Hypothalamus (tissue), 51 donors: ENCODE results near the gene LRRC8E.
"Not testable (repeated sequence)": the region's sequence is repeated elsewhere in the genome, so short reads cannot be mapped to it uniquely, and the experiment has no call there.

Experiments used
- DNase-seq, 51 donors: peaks; one replicate each; lab custom pipeline; 2025; lab: John Stamatoyannopoulos, UW

Gene LRRC8E

GRCh38 chr19:7926021-7926726 lies 37.9 kb downstream of the LRRC8E start, which contains the start of gene CTXN1:
CTXN1 (minus strand) TSS chr19:7926135; CDS start chr19:7925538, 597 bp downstream.
- peak in 35 of 51 donors; percentile 3 to 78 (median 47) for DNase-seq

- no peak for DNase-seq
Observed at GRCh38 chr19:7926727-7927604, 38.7 kb downstream of the LRRC8E start.

- DNase-seq: peak in 1 of 51 donors; percentile 55
Observed at GRCh38 chr19:7927605-7928333, 39.5 kb downstream of the LRRC8E start.

GRCh38 chr19:7928334-7928706 lies 40.0 kb downstream of the LRRC8E start:
- DNase-seq: peak in 1 of 51 donors; percentile 55

GRCh38 chr19:7928741-7929701 lies 40.7 kb downstream of the LRRC8E start:
- peak in 2 of 51 donors; percentile 15 to 31 for DNase-seq

GRCh38 chr19:7930030-7930429 lies 41.7 kb downstream of the LRRC8E start:
- DNase-seq: not testable (repeated sequence)

- DNase-seq: no peak
Observed at GRCh38 chr19:7930765-7931164, 42.5 kb downstream of the LRRC8E start.

- peak in 1 of 51 donors; percentile 20 for DNase-seq
Observed at GRCh38 chr19:7931221-7932061, 43.1 kb downstream of the LRRC8E start.

GRCh38 chr19:7932276-7932929 lies 44.1 kb downstream of the LRRC8E start:
- DNase-seq: no peak

- DNase-seq: no peak
Observed at GRCh38 chr19:7932930-7933300, 44.6 kb downstream of the LRRC8E start.

GRCh38 chr19:7933411-7933810 lies 45.1 kb downstream of the LRRC8E start:
- DNase-seq: no peak

- no peak for DNase-seq
Observed at GRCh38 chr19:7933828-7934725, 45.8 kb downstream of the LRRC8E start.

- DNase-seq: no peak
Observed at GRCh38 chr19:7934766-7935165, 46.5 kb downstream of the LRRC8E start.

GRCh38 chr19:7940841-7941240 lies 52.5 kb downstream of the LRRC8E start:
- DNase-seq: no peak

GRCh38 chr19:7941895-7942596 lies 53.7 kb downstream of the LRRC8E start:
- DNase-seq: no peak

GRCh38 chr19:7942981-7943443 lies 54.7 kb downstream of the LRRC8E start:
- no peak for DNase-seq
